KOPT-K1 (cell line): ENCODE measurements around the gene CNOT8.
A peak's percentile ranks its signal among the peaks of the same experiment; 100 is the strongest.

Experiments used
- H3K27ac ChIP-seq: fragments of 200-600 bp; sonication (generic); 2 replicates; pipeline ENCODE4 v1.5.1; 2016; ENCODE audit warnings: antibody characterized with exemption, mild to moderate bottlenecking, low read depth, low read length; ENCODE audit not compliant: poor library complexity, severe bottlenecking
- H3K36me3 ChIP-seq: fragments of 200-600 bp; sonication (generic); 2 replicates; pipeline ENCODE4 v1.5.1; 2017; ENCODE audit warnings: antibody characterized with exemption, mild to moderate bottlenecking, low read length, moderate library complexity; ENCODE audit not compliant: insufficient read depth
- H3K9me3 ChIP-seq: fragments of 200-600 bp; sonication (generic); 2 replicates; pipeline ENCODE4 v1.5.1; 2017; ENCODE audit warnings: antibody characterized with exemption, low read length, mild to moderate bottlenecking; ENCODE audit not compliant: insufficient read depth, poor library complexity, severe bottlenecking

The CNOT8 gene

GRCh38 chr5:154849264-154849785, 9.1 kb upstream of the CNOT8 start:
- Histone ChIP-seq H3K27ac (no peak overlapping the region), H3K9me3 (no peaks in the 10 kb centered on the region), H3K36me3 (no peaks in the 10 kb centered on the region)

DNA sequence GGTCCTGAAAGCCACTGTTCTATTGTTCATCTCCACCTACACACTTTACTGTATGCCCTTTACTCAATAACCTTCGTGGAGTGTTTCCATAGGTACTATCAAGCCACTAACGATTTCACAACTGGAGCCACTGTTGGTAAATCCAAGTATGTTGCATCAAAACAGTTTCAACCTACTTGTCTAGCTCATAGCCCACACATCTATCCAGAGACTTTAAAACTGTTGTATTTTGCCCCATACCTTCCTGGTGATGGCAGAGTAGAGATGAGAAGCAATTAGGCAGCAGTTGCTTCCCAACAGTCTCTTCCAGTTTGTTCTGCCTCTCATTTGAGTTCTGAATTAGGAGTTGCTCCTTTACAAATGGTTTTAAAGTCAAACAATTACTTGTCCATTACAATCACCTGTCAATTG, 8.6 kb upstream of the CNOT8 start:
- no peaks in the 10 kb centered on the region for H3K9me3 ChIP-seq
- H3K36me3 ChIP-seq, result no peaks in the 10 kb centered on the region
- H3K27ac ChIP-seq, result no peak overlapping the region

GRCh38 chr5:154850255-154851062, 8.0 kb upstream of the CNOT8 start, which contains the start of gene FAXDC2:
Gene FAXDC2 (minus strand): TSS chr5:154850603. CDS start chr5:154838178, 12,425 bp downstream.
- H3K27ac ChIP-seq, result no peak within 1 kb of the TSS
- no peaks in the 10 kb centered on the region for H3K9me3 ChIP-seq
- H3K36me3 ChIP-seq, result no peaks in the 10 kb centered on the region

DNA sequence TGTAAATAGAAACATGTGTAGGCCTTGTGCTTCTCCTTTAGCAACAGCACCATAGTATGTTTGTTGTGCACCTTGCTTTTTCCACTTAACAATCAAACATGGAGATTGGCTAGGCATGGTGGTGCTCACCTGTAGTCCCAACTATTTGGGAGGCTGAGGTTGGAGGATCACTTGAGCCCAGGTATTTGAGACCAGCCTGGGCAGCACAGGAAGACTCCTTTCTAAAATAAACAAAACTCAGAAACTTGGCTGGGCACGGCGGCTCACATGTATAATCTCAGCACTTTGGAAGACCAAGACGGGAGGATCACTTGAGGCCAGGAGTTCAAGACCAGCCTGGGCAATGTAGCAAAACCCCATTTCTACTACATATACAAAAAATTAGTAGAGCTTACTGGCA, 7.1 kb upstream of the CNOT8 start:
- H3K27ac ChIP-seq, result no peak overlapping the region
- H3K36me3 ChIP-seq, result no peaks in the 10 kb centered on the region
- H3K9me3 ChIP-seq, result no peaks in the 10 kb centered on the region

DNA sequence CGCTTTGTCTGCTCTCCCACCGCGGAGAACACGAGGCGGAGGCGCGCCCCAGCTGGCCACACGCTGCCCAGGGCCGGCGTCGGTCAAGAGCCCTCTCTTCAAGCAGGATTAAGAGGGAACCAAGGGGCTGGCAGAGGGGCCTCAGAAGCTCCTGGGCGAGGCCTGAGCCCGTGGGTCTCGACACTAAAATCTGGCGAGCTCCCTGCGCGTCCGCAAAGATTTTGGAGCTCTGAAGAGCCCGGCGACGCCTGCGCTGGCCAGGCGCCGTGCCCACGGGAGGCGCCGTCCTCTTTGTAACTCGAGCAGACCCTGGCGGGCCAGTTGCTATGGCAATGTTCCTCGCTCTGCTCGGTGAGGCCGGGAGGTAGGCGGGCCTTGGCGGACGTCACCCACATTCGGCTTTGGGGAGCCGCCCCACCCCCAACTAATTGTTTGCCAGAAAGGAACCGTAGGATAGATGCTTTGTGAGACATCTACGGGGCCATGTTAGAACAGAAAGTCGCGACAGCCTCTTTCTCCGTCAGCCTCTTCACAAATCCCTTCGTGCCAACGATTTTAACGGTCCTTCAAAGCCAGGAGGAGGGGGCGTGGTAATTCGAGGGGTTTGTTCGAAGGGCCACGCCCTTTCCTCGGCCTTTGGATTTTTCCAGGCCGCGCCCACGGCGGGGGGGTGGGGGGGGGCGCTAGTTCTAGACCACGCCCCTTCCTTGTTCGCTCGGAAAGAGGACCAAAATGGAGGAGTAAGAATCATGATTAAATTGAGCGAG, 714 bp upstream of the CNOT8 start:
- H3K27ac ChIP-seq, result peak overlapping the region; percentile 95
- H3K9me3 ChIP-seq, result no peaks in the 10 kb centered on the region
- peaks cover 18% of the 10 kb centered on the region for H3K36me3 ChIP-seq

GRCh38 chr5:154858972-154859871, 795 bp downstream of the CNOT8 start:
- H3K9me3 ChIP-seq, result no peaks in the 10 kb centered on the region
- H3K27ac ChIP-seq, result peak overlapping the region; percentile 95
- peaks cover 33% of the 10 kb centered on the region for H3K36me3 ChIP-seq

DNA sequence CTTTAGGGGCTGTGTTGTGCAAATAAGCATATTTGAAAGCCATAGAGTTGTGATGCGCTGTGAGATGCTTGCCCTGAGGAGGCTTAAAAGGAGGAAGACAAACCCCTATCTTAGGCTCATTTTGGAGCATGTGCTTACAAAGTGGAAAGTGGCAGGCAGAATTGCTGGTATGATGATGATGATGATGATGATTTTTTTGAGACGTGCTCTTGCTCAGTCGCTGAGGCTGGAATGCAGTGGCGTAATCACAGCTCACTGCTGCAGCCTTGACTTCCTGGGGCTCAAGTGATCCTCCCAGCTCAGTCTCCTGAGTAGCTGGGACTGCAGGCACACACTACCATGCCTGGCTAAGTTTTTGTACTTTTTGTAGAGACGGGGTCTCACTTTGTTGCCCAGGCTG, 1.7 kb downstream of the CNOT8 start:
- H3K36me3 ChIP-seq, result peaks cover 42% of the 10 kb centered on the region
- peak overlapping the region; percentile 95 for H3K27ac ChIP-seq
- no peaks in the 10 kb centered on the region for H3K9me3 ChIP-seq

DNA sequence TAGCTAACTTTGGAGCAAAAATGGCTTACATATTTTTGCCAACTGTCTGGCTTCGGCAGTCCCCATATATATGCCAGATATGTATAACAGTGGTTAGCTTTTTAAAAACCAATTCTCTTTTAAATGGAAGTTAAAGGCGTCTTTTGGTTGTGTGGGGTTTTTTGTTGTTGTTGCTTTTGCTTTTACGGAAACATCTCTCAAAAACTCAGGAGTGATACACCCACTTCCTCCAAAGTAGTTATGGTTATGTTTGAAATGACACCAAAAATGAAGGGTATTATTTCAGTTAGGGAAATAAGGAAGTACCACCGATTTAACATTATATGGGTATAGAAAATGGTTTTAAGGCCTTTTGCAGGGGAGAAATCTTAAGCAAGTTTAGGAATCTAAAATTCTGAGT, 2.3 kb downstream of the CNOT8 start:
- Histone ChIP-seq H3K9me3 (no peaks in the 10 kb centered on the region), H3K36me3 (peaks cover 48% of the 10 kb centered on the region), H3K27ac (no peak overlapping the region)

DNA sequence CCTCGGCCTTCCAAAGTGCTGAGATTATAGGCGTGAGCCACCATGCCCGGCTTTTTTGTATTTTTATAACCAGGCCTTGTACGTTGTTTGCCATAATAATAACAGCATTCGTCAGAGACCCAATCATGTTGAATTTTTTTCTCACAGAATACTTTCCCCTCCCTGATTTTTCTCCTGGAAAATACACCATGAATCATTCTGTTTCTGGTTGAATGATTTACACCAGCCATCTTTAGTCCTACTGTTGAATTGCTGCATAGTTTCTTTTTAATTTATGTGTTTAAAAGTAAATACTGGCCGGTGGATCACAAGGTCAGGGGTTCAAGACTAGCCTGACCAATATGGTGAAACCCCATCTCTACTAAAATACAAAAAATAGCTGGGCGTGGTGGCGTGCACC, 3.5 kb downstream of the CNOT8 start:
- H3K9me3 ChIP-seq, result no peaks in the 10 kb centered on the region
- H3K36me3 ChIP-seq, result peaks cover 60% of the 10 kb centered on the region
- H3K27ac ChIP-seq, result no peak overlapping the region

DNA sequence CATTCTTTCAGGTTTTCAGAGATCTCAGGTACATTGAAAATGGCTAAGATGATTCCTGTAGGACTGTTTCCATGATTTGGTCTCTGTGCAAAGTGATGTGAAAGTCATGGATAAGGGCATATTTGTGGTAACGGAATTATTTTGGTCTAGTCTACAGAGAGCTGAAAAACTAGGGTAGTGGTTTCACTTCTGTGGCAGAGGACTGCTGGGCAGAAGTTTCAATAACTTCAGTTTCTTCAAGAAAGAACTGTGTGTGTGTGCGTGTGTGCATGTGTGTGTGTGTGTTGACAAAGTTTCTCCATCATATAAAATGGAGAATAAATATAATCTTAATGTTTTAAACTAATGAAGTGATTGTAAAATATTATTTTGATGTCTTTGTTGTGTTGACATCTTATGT, 4.3 kb downstream of the CNOT8 start:
- H3K36me3 ChIP-seq, result peaks cover 67% of the 10 kb centered on the region
- no peak overlapping the region for H3K27ac ChIP-seq
- no peaks in the 10 kb centered on the region for H3K9me3 ChIP-seq

DNA sequence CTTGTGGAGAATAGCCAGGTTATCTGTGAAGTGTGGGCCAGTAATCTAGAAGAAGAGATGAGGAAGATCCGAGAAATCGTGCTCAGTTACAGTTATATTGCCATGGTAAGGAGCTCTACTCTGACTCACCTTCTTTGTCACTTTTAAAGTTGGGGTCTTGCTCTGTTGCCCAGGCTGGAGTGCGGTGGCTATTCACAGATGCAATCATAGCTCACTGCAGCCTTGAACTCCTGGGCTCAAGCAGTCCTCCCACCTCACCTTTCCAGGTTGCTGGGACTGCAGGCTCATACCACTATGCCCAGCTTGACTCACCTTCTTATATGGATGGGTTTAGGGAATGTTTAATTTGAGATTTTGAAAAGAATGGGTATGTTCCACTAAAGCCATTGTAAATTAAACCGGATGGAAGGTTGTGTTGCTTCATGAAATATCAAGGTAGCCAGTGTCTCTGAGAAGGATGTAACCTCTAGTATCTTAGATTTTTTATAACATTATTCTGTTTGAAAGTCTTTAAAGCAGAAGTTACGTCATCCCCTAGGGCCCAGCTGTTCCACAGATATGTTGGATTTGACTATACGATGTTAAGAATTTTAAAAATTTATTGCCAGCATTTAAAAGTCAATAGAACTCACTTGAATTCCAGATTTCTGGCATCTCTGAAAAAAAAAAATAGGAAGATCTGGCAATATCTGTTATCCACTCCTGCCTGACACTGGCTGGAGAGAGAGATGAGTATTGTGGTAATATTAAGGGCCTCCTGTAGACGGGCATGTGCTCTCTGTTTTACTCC, 5.1 kb downstream of the CNOT8 start:
- Histone ChIP-seq H3K27ac (no peak overlapping the region), H3K36me3 (peaks cover 70% of the 10 kb centered on the region)

DNA sequence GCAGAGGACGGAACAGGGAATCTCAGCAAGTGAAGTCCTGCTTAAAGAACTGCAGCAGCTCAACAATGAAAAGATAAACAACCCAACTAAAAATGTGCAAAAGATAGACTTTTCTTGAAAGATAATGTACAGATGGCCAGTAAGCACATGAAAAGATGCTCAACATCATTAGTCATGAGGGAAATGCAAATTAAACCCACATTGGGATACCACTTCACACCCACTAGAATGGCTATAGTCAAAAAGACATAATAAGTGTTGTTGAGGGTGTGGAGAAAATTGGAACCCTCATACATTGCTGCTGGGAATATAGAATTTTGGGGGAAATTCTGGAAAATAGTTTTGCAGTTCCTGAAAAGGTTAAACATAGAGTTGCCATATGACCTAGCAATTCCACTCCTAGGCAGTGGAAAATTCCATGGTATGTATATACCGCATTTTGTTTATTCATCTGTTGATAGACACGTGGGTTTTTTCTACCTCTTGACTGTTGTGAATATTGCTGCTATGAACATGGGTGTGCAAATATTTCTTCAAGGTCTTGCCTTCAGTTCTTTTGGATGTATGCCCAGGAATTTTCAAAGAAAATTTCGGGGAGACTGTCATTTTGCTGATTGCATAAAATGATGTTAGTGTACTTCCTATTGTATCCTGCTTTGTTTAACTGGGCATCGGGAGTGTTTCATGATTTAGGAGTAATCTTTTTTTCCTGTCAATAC, 7.2 kb downstream of the CNOT8 start:
- H3K36me3 ChIP-seq, result peaks cover 90% of the 10 kb centered on the region
- H3K27ac ChIP-seq, result no peak overlapping the region
- H3K9me3 ChIP-seq, result no peaks in the 10 kb centered on the region

More for the DNA sequence above, 5.1 kb downstream of the CNOT8 start:
- H3K9me3 ChIP-seq, result no peaks in the 10 kb centered on the region

- Histone ChIP-seq H3K9me3 (no peaks in the 10 kb centered on the region), H3K36me3 (peaks cover 92% of the 10 kb centered on the region), H3K27ac (no peak overlapping the region)
Observed at GRCh38 chr5:154866841-154867240, 8.4 kb downstream of the CNOT8 start.
